HEK293 (cell line): ENCODE results near the gene MESD.

Source experiments
- CTCF ChIA-PET: fragments of 350-600 bp; formaldehyde crosslinking; extraction: SDS; loops from one replicate; lab custom pipeline; 2021; ENCODE audit warnings: antibody characterized with exemption; lab: Yijun Ruan, JAX
- POLR2A ChIA-PET: fragments of 300-600 bp; formaldehyde crosslinking; extraction: SDS; loops from one replicate; lab custom pipeline; 2020; ENCODE audit warnings: antibody characterized with exemption, inconsistent platforms; lab: Yijun Ruan, JAX
- H3K27ac ChIP-seq: fragments of 200-500 bp; sonication (Bioruptor generic); 2 replicates; pipeline ENCODE4 v1.5.1; 2014; ENCODE audit warnings: low read depth, low read length, control low read depth, inconsistent platforms; ENCODE audit errors: extremely low read depth
- H3K36me3 ChIP-seq, 2 experiments: fragments of 200-500 bp in 1 of 2; sonication (Bioruptor generic) in 1 of 2; 1 replicate in 1 of 2; 2 replicates in 1 of 2; pipeline ENCODE4 v1.5.1; 2014 to 2017; ENCODE audit warnings: inconsistent platforms in 2 of 2, low read length in 2 of 2; ENCODE audit not compliant: control insufficient read depth in 2 of 2, insufficient read depth in 1 of 2
- H3K4me1 ChIP-seq: fragments of 200-500 bp; sonication (Bioruptor generic); 2 replicates; pipeline ENCODE4 v1.5.1; 2014; ENCODE audit warnings: mild to moderate bottlenecking, low read length, inconsistent platforms; ENCODE audit not compliant: control insufficient read depth, insufficient read depth
- H3K4me3 ChIP-seq: 2 replicates; pipeline ENCODE4 v1.5.1; 2011; ENCODE audit warnings: low read depth, mild to moderate bottlenecking, control low read depth, low read length, moderate library complexity
- H3K9me3 ChIP-seq: fragments of 200-500 bp; sonication (Bioruptor generic); 2 replicates; pipeline ENCODE4 v1.5.1; 2014; ENCODE audit warnings: low read depth, low read length, inconsistent platforms; ENCODE audit not compliant: control insufficient read depth, insufficient read depth
- BCL11A ChIP-seq: fragments of 450-650 bp; formaldehyde crosslinking; IDR thresholded peaks from 2 replicates; pipeline ENCODE4 v1.5.1; 2016; ENCODE audit warnings: low read depth, missing biosample characterization, missing genetic modification characterization
- FEZF1 ChIP-seq: fragments of 450-650 bp; formaldehyde crosslinking; IDR thresholded peaks from 2 replicates; pipeline ENCODE4 v1.5.1; 2016; ENCODE audit warnings: missing biosample characterization, missing genetic modification characterization
- HOXC10 ChIP-seq: sonication (generic); formaldehyde crosslinking; IDR thresholded peaks from 2 replicates; pipeline ENCODE4 v1.8.1; 2023; ENCODE audit warnings: mild to moderate bottlenecking, missing genetic modification reagents
- ZBTB17 ChIP-seq: fragments of 450-650 bp; formaldehyde crosslinking; IDR thresholded peaks from 2 replicates; pipeline ENCODE4 v1.5.1; 2016; ENCODE audit warnings: missing biosample characterization, missing genetic modification characterization
- ZNF16 ChIP-seq: fragments of 450-650 bp; formaldehyde crosslinking; IDR thresholded peaks from 2 replicates; pipeline ENCODE4 v1.5.1; 2016; ENCODE audit warnings: low read depth, missing biosample characterization, missing genetic modification characterization
- ZNF169 ChIP-seq: fragments of 450-650 bp; formaldehyde crosslinking; IDR thresholded peaks from 2 replicates; pipeline ENCODE4 v1.5.1; 2016; ENCODE audit warnings: missing biosample characterization, missing genetic modification characterization
- ZNF558 ChIP-seq: fragments of 450-650 bp; formaldehyde crosslinking; IDR thresholded peaks from 2 replicates; pipeline ENCODE4 v1.5.1; 2016; ENCODE audit warnings: missing biosample characterization, missing genetic modification characterization
- ZNF677 ChIP-seq: fragments of 450-650 bp; IDR thresholded peaks from 2 replicates; pipeline ENCODE4 v1.5.0; 2018; ENCODE audit warnings: missing biosample characterization, mild to moderate bottlenecking, missing genetic modification characterization, moderate library complexity
- ZNF837 ChIP-seq: fragments of 450-650 bp; formaldehyde crosslinking; IDR thresholded peaks from 2 replicates; pipeline ENCODE4 v1.5.1; 2016; ENCODE audit warnings: missing biosample characterization, missing genetic modification characterization
- TF ChIP-seq, protein P1 (sequence below): fragments of 450-650 bp; formaldehyde crosslinking; IDR thresholded peaks from 2 replicates; pipeline ENCODE4 v1.5.1; 2017; ENCODE audit warnings: missing biosample characterization, missing genetic modification characterization
- TF ChIP-seq, protein P2 (sequence below): fragments of 450-650 bp; formaldehyde crosslinking; conservative IDR thresholded peaks from 2 replicates; pipeline ENCODE4 v1.5.1; 2016; ENCODE audit warnings: low read depth, missing biosample characterization, missing genetic modification characterization
- TF ChIP-seq, protein P3 (sequence below): fragments of 450-650 bp; formaldehyde crosslinking; IDR thresholded peaks from 2 replicates; pipeline ENCODE4 v1.5.1; 2016; ENCODE audit warnings: missing biosample characterization, missing genetic modification characterization
- TF ChIP-seq, protein P4 (sequence below): fragments of 450-650 bp; formaldehyde crosslinking; IDR thresholded peaks from 2 replicates; pipeline ENCODE4 v1.5.1; 2016; ENCODE audit warnings: missing biosample characterization, missing genetic modification characterization
- TF ChIP-seq, protein P5 (sequence below): fragments of 450-650 bp; formaldehyde crosslinking; IDR thresholded peaks from 2 replicates; pipeline ENCODE4 v1.5.1; 2017; ENCODE audit warnings: missing biosample characterization, missing genetic modification characterization

Gene MESD

DNA sequence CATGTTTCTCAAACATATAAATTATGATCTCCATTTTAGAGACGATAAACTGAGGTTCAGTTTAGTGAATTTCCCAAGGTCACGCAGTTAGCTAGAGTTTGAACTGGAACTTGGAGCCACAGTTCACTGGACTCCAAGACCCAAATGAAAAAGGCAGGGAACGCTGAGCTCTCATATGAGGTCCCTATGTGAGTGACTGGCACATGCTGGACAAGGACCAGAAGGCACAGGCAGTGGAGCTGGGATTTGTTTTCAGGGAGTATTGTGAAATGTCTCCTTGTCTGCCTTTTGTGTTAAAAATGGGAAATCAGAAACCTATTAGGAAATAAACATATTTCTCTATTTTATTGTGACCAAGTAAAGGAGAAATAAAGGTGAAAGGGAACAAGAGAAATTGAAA is 63.5 kb downstream of the MESD start:
- no peak for TF ChIP-seq ZNF837
- TF ChIP-seq, protein P1, sequence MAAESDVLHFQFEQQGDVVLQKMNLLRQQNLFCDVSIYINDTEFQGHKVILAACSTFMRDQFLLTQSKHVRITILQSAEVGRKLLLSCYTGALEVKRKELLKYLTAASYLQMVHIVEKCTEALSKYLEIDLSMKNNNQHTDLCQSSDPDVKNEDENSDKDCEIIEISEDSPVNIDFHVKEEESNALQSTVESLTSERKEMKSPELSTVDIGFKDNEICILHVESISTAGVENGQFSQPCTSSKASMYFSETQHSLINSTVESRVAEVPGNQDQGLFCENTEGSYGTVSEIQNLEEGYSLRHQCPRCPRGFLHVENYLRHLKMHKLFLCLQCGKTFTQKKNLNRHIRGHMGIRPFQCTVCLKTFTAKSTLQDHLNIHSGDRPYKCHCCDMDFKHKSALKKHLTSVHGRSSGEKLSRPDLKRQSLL: no peak
- TF ChIP-seq ZNF677 (tag by site-specific recombination): no peak
- TF ChIP-seq ZBTB17 (tag by site-specific recombination): no peak
- no peak for TF ChIP-seq ZNF169 (tag by site-specific recombination)
- TF ChIP-seq ZNF16 (tag by site-specific recombination): no peak
- no peak for TF ChIP-seq FEZF1
- TF ChIP-seq BCL11A (tag by site-specific recombination): no peak
- TF ChIP-seq, protein P2, sequence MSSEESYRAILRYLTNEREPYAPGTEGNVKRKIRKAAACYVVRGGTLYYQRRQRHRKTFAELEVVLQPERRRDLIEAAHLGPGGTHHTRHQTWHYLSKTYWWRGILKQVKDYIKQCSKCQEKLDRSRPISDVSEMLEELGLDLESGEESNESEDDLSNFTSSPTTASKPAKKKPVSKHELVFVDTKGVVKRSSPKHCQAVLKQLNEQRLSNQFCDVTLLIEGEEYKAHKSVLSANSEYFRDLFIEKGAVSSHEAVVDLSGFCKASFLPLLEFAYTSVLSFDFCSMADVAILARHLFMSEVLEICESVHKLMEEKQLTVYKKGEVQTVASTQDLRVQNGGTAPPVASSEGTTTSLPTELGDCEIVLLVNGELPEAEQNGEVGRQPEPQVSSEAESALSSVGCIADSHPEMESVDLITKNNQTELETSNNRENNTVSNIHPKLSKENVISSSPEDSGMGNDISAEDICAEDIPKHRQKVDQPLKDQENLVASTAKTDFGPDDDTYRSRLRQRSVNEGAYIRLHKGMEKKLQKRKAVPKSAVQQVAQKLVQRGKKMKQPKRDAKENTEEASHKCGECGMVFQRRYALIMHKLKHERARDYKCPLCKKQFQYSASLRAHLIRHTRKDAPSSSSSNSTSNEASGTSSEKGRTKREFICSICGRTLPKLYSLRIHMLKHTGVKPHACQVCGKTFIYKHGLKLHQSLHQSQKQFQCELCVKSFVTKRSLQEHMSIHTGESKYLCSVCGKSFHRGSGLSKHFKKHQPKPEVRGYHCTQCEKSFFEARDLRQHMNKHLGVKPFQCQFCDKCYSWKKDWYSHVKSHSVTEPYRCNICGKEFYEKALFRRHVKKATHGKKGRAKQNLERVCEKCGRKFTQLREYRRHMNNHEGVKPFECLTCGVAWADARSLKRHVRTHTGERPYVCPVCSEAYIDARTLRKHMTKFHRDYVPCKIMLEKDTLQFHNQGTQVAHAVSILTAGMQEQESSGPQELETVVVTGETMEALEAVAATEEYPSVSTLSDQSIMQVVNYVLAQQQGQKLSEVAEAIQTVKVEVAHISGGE (tag by site-specific recombination): no peak
- TF ChIP-seq HOXC10 (CRISPR knock-in tag): no peak
- TF ChIP-seq, protein P3, sequence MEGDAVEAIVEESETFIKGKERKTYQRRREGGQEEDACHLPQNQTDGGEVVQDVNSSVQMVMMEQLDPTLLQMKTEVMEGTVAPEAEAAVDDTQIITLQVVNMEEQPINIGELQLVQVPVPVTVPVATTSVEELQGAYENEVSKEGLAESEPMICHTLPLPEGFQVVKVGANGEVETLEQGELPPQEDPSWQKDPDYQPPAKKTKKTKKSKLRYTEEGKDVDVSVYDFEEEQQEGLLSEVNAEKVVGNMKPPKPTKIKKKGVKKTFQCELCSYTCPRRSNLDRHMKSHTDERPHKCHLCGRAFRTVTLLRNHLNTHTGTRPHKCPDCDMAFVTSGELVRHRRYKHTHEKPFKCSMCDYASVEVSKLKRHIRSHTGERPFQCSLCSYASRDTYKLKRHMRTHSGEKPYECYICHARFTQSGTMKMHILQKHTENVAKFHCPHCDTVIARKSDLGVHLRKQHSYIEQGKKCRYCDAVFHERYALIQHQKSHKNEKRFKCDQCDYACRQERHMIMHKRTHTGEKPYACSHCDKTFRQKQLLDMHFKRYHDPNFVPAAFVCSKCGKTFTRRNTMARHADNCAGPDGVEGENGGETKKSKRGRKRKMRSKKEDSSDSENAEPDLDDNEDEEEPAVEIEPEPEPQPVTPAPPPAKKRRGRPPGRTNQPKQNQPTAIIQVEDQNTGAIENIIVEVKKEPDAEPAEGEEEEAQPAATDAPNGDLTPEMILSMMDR (tag by site-specific recombination): no peak
- TF ChIP-seq ZNF558 (tag by site-specific recombination): no peak
- TF ChIP-seq, all 188 proteins: peak for 0
- no peak overlapping the region for H3K27ac ChIP-seq
- CTCF ChIA-PET: interaction anchor here (0.7 kb wide), 1 partner anchor 108 kb away, joined by 3 read pairs; no protein-coding TSS in a partner anchor
- H3K36me3 ChIP-seq: no peaks in the 10 kb centered on the region
- no peaks in the 10 kb centered on the region for H3K4me1 ChIP-seq
- POLR2A ChIA-PET: no interaction called here
- H3K9me3 ChIP-seq: no peaks in the 10 kb centered on the region
- H3K4me3 ChIP-seq: no peak overlapping the region

DNA sequence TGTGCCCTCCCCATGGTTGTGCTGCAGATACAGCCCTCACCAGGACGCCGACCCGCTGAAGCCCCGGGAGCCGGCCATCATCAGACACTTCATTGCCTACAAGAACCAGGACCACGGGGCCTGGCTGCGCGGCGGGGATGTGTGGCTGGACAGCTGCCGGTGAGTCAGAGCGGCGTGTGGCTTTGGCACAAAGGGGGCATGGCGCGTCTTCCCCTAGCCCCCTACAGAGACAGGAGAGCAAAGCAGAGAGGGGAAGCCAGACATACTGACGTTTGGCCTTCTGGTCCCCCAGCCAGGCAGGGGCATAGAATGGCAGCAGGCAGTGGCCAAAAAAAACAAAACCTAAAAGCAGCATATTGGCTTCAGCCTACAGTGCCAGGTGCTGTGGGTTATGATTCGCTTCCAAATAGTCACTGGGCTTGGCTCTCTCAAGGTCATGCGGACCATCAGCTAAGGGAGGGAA is 64.0 kb downstream of the MESD start:
- TF ChIP-seq, protein P1: no peak
- TF ChIP-seq, protein P4, sequence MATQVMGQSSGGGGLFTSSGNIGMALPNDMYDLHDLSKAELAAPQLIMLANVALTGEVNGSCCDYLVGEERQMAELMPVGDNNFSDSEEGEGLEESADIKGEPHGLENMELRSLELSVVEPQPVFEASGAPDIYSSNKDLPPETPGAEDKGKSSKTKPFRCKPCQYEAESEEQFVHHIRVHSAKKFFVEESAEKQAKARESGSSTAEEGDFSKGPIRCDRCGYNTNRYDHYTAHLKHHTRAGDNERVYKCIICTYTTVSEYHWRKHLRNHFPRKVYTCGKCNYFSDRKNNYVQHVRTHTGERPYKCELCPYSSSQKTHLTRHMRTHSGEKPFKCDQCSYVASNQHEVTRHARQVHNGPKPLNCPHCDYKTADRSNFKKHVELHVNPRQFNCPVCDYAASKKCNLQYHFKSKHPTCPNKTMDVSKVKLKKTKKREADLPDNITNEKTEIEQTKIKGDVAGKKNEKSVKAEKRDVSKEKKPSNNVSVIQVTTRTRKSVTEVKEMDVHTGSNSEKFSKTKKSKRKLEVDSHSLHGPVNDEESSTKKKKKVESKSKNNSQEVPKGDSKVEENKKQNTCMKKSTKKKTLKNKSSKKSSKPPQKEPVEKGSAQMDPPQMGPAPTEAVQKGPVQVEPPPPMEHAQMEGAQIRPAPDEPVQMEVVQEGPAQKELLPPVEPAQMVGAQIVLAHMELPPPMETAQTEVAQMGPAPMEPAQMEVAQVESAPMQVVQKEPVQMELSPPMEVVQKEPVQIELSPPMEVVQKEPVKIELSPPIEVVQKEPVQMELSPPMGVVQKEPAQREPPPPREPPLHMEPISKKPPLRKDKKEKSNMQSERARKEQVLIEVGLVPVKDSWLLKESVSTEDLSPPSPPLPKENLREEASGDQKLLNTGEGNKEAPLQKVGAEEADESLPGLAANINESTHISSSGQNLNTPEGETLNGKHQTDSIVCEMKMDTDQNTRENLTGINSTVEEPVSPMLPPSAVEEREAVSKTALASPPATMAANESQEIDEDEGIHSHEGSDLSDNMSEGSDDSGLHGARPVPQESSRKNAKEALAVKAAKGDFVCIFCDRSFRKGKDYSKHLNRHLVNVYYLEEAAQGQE: no peak
- TF ChIP-seq, protein P5, sequence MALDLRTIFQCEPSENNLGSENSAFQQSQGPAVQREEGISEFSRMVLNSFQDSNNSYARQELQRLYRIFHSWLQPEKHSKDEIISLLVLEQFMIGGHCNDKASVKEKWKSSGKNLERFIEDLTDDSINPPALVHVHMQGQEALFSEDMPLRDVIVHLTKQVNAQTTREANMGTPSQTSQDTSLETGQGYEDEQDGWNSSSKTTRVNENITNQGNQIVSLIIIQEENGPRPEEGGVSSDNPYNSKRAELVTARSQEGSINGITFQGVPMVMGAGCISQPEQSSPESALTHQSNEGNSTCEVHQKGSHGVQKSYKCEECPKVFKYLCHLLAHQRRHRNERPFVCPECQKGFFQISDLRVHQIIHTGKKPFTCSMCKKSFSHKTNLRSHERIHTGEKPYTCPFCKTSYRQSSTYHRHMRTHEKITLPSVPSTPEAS (tag by site-specific recombination): no peak
- ChIA-PET CTCF (interaction anchor here (0.7 kb wide), 1 partner anchor 108 kb away, joined by 3 read pairs; no protein-coding TSS in a partner anchor), POLR2A (no interaction called here)
- Histone ChIP-seq H3K4me1 (no peaks in the 10 kb centered on the region), H3K36me3 (no peaks in the 10 kb centered on the region), H3K4me3 (no peak overlapping the region), H3K9me3 (no peaks in the 10 kb centered on the region), H3K27ac (no peak overlapping the region)
